ENCODE data around the gene KCNIP3. TPM values are rescaled to one million over a fixed set of nuclear protein-coding genes. Genes with fewer than 3 reads are reported as not detected.

The KCNIP3 gene
- total and polyA plus RNA-seq, 9 of the 15 experiments (the other 6 are each of a cell fraction or from before 2014, with no cell fraction given), result 0.04 TPM; not detected in 8

GRCh38 chr2:95402370-95403203 lies 105.4 kb downstream of the KCNIP3 start, which contains the start of gene FAHD2A (continued):
- TF ChIP-seq ZNF121 (CRISPR knock-in tag; conservative IDR thresholded peaks at IDR 0.05), result peak; percentile 46; the same call in 1 of the 2 replicates
- TF ChIP-seq MGA (IDR thresholded peaks at IDR 0.05), result peak; percentile 35; the same call in 1 of the 2 replicates
- peak; percentile 17 for TF ChIP-seq U2AF1 (optimal IDR thresholded peaks at IDR 0.05; ENCODE audit: low read depth, low read length)
- peak; percentile 62; the same call in 1 of the 2 replicates for TF ChIP-seq VEZF1 (CRISPR knock-in tag; IDR thresholded peaks at IDR 0.05)
- no peak for TF ChIP-seq TEAD1 (CRISPR knock-in tag; IDR thresholded peaks at IDR 0.05)
- peak; percentile 44; the same call in 1 of the 2 replicates for TF ChIP-seq MAX (CRISPR knock-in tag; IDR thresholded peaks at IDR 0.05)
- TF ChIP-seq MEIS2 (IDR thresholded peaks at IDR 0.05; ENCODE audit: partially characterized antibody), result peak; percentile 86
- peak in 2 of 3 experiments; percentile 74 to 84 for TF ChIP-seq YY1 (IDR thresholded peaks at IDR 0.05; ENCODE audit: borderline replicate concordance in 1 of 3, control insufficient read depth in 1 of 3, extremely low read depth in 1 of 3, insufficient read depth in 3 of 3, insufficient read length in 1 of 3, insufficient replicate concordance in 2 of 3, low read depth in 1 of 3, low read length in 2 of 3)
- TF ChIP-seq ATF7 (IDR thresholded peaks at IDR 0.05), result peak; percentile 91
- TF ChIP-seq MYBL2 (IDR thresholded peaks at IDR 0.05; ENCODE audit: low read depth), result no peak
- no peak for TF ChIP-seq MYBL2 (CRISPR knock-in tag; IDR thresholded peaks at IDR 0.05; ENCODE audit: borderline replicate concordance)
- TF ChIP-seq SAP30 (IDR thresholded peaks at IDR 0.05; ENCODE audit: borderline replicate concordance, insufficient read depth, low read depth, low read length, poor library complexity, severe bottlenecking), result peak; percentile 60

Measured in K562 (cell line).